Panc1 (cell line): ENCODE data around the gene PPIL4.

ENCODE experiments used
- POLR2AphosphoS5 ChIP-seq: IDR thresholded peaks from 2 replicates; pipeline ENCODE4 v1.6.1; 2012; ENCODE audit warnings: mild to moderate bottlenecking, low read depth, low read length, moderate library complexity
- TF ChIP-seq, protein P1 (sequence below): fragments of 450-650 bp; IDR thresholded peaks from 2 replicates; pipeline ENCODE4 v1.5.1; 2017; ENCODE audit warnings: mild to moderate bottlenecking

DNA sequence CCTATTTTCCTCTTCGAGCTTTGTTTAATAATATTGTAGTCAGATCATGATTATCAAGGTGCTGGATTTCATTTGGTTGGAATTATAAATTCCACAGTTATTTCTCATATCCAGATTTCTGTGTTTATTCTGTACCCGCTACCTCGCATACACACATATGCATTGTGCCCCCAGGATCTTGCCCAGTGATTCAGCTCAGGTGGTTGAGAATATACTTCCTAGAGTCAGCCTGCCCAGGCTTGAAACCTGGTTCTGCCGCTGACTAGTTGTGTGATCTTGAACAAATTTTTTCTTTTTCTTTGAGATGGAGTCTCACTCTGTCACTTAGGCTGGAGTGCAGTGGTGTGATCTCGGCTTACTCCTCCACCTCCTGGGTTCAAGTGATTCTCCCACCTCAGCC, 35.0 kb upstream of the PPIL4 start:
- TF ChIP-seq, protein P1, sequence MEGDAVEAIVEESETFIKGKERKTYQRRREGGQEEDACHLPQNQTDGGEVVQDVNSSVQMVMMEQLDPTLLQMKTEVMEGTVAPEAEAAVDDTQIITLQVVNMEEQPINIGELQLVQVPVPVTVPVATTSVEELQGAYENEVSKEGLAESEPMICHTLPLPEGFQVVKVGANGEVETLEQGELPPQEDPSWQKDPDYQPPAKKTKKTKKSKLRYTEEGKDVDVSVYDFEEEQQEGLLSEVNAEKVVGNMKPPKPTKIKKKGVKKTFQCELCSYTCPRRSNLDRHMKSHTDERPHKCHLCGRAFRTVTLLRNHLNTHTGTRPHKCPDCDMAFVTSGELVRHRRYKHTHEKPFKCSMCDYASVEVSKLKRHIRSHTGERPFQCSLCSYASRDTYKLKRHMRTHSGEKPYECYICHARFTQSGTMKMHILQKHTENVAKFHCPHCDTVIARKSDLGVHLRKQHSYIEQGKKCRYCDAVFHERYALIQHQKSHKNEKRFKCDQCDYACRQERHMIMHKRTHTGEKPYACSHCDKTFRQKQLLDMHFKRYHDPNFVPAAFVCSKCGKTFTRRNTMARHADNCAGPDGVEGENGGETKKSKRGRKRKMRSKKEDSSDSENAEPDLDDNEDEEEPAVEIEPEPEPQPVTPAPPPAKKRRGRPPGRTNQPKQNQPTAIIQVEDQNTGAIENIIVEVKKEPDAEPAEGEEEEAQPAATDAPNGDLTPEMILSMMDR: no peak
- no peak for TF ChIP-seq POLR2AphosphoS5
